ENCODE results near the gene TIMM8A. TPM values are rescaled to one million over a fixed set of nuclear protein-coding genes. Genes with fewer than 3 reads are reported as not detected.

Gene TIMM8A
- total and polyA plus RNA-seq, 2 experiments from 2014 or later = 8.8 to 13.0 TPM

DNA sequence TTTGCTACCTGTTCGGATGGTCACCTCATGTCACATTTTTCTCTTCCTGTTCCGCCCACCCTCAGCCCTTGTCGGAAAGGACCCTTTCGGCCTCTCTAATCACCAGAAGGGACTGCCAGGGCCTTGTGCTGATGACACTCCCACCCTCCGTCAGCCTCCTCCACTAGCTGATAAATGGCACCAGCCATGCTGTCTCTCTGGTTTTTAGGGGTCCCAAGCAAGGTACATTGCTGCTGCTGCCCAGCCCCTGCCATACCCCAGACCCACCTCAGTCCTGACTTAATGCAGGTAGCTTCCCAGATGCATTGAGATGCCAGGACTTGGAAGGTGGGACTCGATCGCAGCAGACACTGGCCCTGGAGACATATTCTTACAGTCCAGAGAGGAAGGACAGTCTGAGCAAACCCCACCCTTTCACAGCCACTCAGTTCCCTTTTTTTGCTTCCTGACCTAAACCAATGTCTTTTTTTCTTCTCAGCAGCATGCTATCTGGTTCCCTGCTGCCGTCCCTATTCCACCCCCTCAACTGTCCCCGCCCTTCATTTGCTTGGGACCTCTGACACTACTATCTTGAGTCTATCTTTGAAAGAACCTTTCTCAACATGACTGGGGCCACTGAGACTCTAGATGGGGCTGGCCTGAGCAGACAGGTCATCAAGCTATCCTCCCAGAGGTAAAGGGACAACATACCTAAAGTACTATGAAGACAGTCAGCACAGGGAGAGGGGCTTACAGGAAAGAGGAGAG lies 37.4 kb upstream of the TIMM8A start, which contains the start of gene BTK:
Gene BTK (minus strand): TSS at position 397 of the 747 bp plus-strand sequence. CDS start 10,907 bp downstream, outside the sequence.
- H3K27ac ChIP-seq = no peak within 1 kb of the TSS
- no peaks in the 10 kb centered on the region for H3K36me3 ChIP-seq (replicated peaks; ENCODE audit: insufficient read depth, low read depth)
- H4K20me1 ChIP-seq (ENCODE audit: insufficient read depth, poor library complexity, severe bottlenecking) = no peaks in the 10 kb centered on the region
- no peak within 1 kb of the TSS for H2AFZ ChIP-seq
- H3K79me2 ChIP-seq = no peaks in the 10 kb centered on the region
- H3K4me3 ChIP-seq = no peak within 1 kb of the TSS
- H3K9me3 ChIP-seq (ENCODE audit: low read depth) = no peaks in the 10 kb centered on the region
- TF ChIP-seq, protein P1, sequence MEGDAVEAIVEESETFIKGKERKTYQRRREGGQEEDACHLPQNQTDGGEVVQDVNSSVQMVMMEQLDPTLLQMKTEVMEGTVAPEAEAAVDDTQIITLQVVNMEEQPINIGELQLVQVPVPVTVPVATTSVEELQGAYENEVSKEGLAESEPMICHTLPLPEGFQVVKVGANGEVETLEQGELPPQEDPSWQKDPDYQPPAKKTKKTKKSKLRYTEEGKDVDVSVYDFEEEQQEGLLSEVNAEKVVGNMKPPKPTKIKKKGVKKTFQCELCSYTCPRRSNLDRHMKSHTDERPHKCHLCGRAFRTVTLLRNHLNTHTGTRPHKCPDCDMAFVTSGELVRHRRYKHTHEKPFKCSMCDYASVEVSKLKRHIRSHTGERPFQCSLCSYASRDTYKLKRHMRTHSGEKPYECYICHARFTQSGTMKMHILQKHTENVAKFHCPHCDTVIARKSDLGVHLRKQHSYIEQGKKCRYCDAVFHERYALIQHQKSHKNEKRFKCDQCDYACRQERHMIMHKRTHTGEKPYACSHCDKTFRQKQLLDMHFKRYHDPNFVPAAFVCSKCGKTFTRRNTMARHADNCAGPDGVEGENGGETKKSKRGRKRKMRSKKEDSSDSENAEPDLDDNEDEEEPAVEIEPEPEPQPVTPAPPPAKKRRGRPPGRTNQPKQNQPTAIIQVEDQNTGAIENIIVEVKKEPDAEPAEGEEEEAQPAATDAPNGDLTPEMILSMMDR (IDR thresholded peaks at IDR 0.05; ENCODE audit: poor library complexity) = no peak
- no peak for TF ChIP-seq EZH2phosphoT487 (IDR thresholded peaks at IDR 0.05; ENCODE audit: low read depth, severe bottlenecking, unreplicated experiment)
- no peak for TF ChIP-seq EZH2 (IDR thresholded peaks at IDR 0.05; ENCODE audit: borderline replicate concordance)
- H3K4me2 ChIP-seq = no peak within 1 kb of the TSS
- no peaks in the 10 kb centered on the region for H3K27me3 ChIP-seq
- no peak for DNase-seq (ENCODE audit: low spot score)
- H3K4me1 ChIP-seq (ENCODE audit: insufficient read depth) = no peaks in the 10 kb centered on the region
- H3K9me2 ChIP-seq (replicated peaks; ENCODE audit: insufficient read depth) = no peaks in the 10 kb centered on the region
- WGBS (ENCODE audit: low lambda C conversion rate, missing lambda C conversion rate) = 74% methylated on average over 9 of the region's 9 CpGs

DNA sequence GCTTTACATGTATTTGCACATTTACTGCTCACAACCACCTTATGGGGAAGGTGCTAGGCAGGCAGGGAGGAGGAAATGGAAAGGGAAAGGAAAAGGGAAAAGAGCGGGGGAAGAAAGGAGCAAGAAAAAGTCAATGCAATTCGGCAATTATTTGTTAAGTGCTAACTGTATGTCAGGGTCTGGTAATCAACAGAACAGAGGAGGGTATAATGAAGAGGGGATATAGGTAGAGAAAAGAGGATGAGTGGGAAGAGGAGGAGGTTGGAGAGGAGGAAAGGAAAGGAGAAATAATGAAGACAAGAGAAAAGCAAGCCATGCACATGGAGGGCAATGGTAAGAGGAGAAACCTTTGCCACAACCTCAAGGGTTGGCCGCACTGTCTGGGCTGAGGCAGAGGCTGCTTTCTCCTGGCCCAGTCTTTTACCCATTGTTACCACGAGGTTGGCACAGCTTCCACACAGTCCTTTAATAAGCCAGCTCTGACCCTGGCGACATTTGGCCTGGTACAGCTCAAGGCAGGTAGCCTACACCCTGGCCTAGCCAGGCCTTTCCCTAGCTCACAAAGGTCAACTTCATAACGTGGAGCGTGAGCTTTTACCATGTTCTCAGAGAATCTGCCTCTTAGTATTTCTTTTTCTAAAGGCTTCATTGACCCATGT lies 36.6 kb upstream of the TIMM8A start:
- DNase-seq (ENCODE audit: low spot score) = no peak
- Histone ChIP-seq H3K9me3 (ENCODE audit: low read depth) (no peaks in the 10 kb centered on the region), H3K27me3 (no peaks in the 10 kb centered on the region), H3K27ac (no peak overlapping the region), H3K4me3 (no peak overlapping the region), H3K79me2 (no peaks in the 10 kb centered on the region), H3K4me2 (no peak overlapping the region), H3K36me3 (replicated peaks; ENCODE audit: insufficient read depth, low read depth) (no peaks in the 10 kb centered on the region), H3K4me1 (ENCODE audit: insufficient read depth) (no peaks in the 10 kb centered on the region), H2AFZ (no peak overlapping the region), H4K20me1 (ENCODE audit: insufficient read depth, poor library complexity, severe bottlenecking) (no peaks in the 10 kb centered on the region), H3K9me2 (replicated peaks; ENCODE audit: insufficient read depth) (no peaks in the 10 kb centered on the region)
- TF ChIP-seq, protein P1 (IDR thresholded peaks at IDR 0.05; ENCODE audit: poor library complexity) = no peak
- TF ChIP-seq EZH2phosphoT487 (IDR thresholded peaks at IDR 0.05; ENCODE audit: low read depth, severe bottlenecking, unreplicated experiment) (no peak), EZH2 (IDR thresholded peaks at IDR 0.05; ENCODE audit: borderline replicate concordance) (no peak)
- WGBS (ENCODE audit: low lambda C conversion rate, missing lambda C conversion rate) = 76% methylated on average over 7 of the region's 7 CpGs

DNA sequence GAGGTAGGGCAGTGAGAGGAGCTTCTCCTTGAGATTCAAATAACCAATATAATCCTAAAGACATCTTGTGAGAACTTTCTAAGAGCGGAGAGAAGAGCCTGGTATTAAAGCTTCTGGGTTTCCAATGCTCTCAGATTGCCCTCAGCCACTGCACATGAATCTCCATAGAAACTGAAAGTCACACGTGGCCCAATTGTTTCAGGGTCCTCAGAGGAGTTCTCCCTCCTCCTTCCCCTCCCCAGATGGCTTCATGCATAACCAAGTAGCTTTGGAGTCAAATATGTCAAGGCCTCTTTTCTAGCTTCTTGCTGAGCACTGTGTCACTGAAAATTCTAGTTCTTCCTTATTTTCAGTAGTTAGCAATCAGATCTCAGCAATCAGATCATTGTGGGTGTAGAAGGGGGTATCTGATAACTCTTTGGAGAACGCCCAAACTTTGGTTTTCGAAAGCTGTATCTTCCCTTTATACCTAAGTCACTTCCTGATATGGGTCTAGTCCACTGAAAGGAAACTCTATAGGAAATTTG lies 35.2 kb upstream of the TIMM8A start:
- H3K9me2 ChIP-seq (replicated peaks; ENCODE audit: insufficient read depth) = no peaks in the 10 kb centered on the region
- WGBS (ENCODE audit: low lambda C conversion rate, missing lambda C conversion rate) = 65% methylated on average over 4 of the region's 4 CpGs

More for the DNA sequence above, 35.2 kb upstream of the TIMM8A start:
- no peak overlapping the region for H3K4me2 ChIP-seq
- H3K36me3 ChIP-seq (replicated peaks; ENCODE audit: insufficient read depth, low read depth) = no peaks in the 10 kb centered on the region
- no peaks in the 10 kb centered on the region for H3K27me3 ChIP-seq
- H3K27ac ChIP-seq = no peak overlapping the region
- no peak overlapping the region for H2AFZ ChIP-seq
- H3K79me2 ChIP-seq = no peaks in the 10 kb centered on the region
- H3K9me3 ChIP-seq (ENCODE audit: low read depth) = no peaks in the 10 kb centered on the region
- H3K4me3 ChIP-seq = no peak overlapping the region
- DNase-seq (ENCODE audit: low spot score) = no peak
- H4K20me1 ChIP-seq (ENCODE audit: insufficient read depth, poor library complexity, severe bottlenecking) = no peaks in the 10 kb centered on the region
- TF ChIP-seq EZH2phosphoT487 (IDR thresholded peaks at IDR 0.05; ENCODE audit: low read depth, severe bottlenecking, unreplicated experiment) (no peak), EZH2 (IDR thresholded peaks at IDR 0.05; ENCODE audit: borderline replicate concordance) (no peak)
- TF ChIP-seq, protein P1 (IDR thresholded peaks at IDR 0.05; ENCODE audit: poor library complexity) = no peak
- no peaks in the 10 kb centered on the region for H3K4me1 ChIP-seq (ENCODE audit: insufficient read depth)

Data from hepatocyte (in vitro differentiated cells).